GM19395 (cell line): ENCODE data around the gene BICD1.

ENCODE experiments used
- ATAC-seq: cut with Tn5 transposase; IDR thresholded peaks from one replicate; pipeline ENCODE4 v1.9.1; 2021; ENCODE audit warnings: mild to moderate bottlenecking, moderate library complexity; ENCODE audit not compliant: unreplicated experiment

The BICD1 gene

GRCh38 chr12:32100888-32101287 is 5.8 kb upstream of the BICD1 start:
- ATAC-seq: no peak

- ATAC-seq: no peak
Observed at GRCh38 chr12:32102234-32102633, 4.4 kb upstream of the BICD1 start.

- no peak for ATAC-seq
Observed at GRCh38 chr12:32104572-32105355, 1.9 kb upstream of the BICD1 start.

GRCh38 chr12:32105986-32106516 is 596 bp upstream of the BICD1 start:
- no peak for ATAC-seq

- ATAC-seq: peak; percentile 6
Observed at GRCh38 chr12:32107359-32108267, 966 bp downstream of the BICD1 start.

GRCh38 chr12:32108787-32109186 is 2.1 kb downstream of the BICD1 start:
- no peak for ATAC-seq

- no peak for ATAC-seq
Observed at GRCh38 chr12:32110417-32110816, 3.8 kb downstream of the BICD1 start.

- no peak for ATAC-seq
Observed at GRCh38 chr12:32110942-32111341, 4.3 kb downstream of the BICD1 start.

GRCh38 chr12:32115404-32116104 is 8.9 kb downstream of the BICD1 start:
- no peak for ATAC-seq

- no peak for ATAC-seq
Observed at GRCh38 chr12:32116897-32117296, 10.2 kb downstream of the BICD1 start.

- no peak for ATAC-seq
Observed at GRCh38 chr12:32117316-32117715, 10.7 kb downstream of the BICD1 start.

GRCh38 chr12:32118806-32119205 is 12.2 kb downstream of the BICD1 start:
- ATAC-seq: no peak

- peak; percentile 90 for ATAC-seq
Observed at GRCh38 chr12:32120419-32120818, 13.8 kb downstream of the BICD1 start.

- ATAC-seq: no peak
Observed at GRCh38 chr12:32124637-32125036, 18.0 kb downstream of the BICD1 start.

- no peak for ATAC-seq
Observed at GRCh38 chr12:32125455-32126084, 18.9 kb downstream of the BICD1 start.

- no peak for ATAC-seq
Observed at GRCh38 chr12:32126720-32127119, 20.1 kb downstream of the BICD1 start.

- ATAC-seq: no peak
Observed at GRCh38 chr12:32131666-32132065, 25.0 kb downstream of the BICD1 start.

- peak; percentile 63 for ATAC-seq
Observed at GRCh38 chr12:32134101-32134888, 27.6 kb downstream of the BICD1 start.

- ATAC-seq: no peak
Observed at GRCh38 chr12:32135967-32136366, 29.3 kb downstream of the BICD1 start.

- ATAC-seq: no peak
Observed at GRCh38 chr12:32136404-32136803, 29.8 kb downstream of the BICD1 start.
